PC-9 (cell line): Measurements from ENCODE around the gene CNTNAP2.

Experiments
- EZH2 ChIP-seq: fragments of 200-600 bp; sonication (generic); IDR thresholded peaks from 2 replicates; pipeline ENCODE4 v1.8.0; 2017; ENCODE audit warnings: antibody characterized with exemption, low read depth
- TF ChIP-seq, protein P1 (sequence below): fragments of 200-600 bp; sonication (generic); conservative IDR thresholded peaks from 2 replicates; pipeline ENCODE4 v1.6.1; 2017; ENCODE audit warnings: mixed run types, antibody characterized with exemption, mild to moderate bottlenecking, moderate library complexity

DNA sequence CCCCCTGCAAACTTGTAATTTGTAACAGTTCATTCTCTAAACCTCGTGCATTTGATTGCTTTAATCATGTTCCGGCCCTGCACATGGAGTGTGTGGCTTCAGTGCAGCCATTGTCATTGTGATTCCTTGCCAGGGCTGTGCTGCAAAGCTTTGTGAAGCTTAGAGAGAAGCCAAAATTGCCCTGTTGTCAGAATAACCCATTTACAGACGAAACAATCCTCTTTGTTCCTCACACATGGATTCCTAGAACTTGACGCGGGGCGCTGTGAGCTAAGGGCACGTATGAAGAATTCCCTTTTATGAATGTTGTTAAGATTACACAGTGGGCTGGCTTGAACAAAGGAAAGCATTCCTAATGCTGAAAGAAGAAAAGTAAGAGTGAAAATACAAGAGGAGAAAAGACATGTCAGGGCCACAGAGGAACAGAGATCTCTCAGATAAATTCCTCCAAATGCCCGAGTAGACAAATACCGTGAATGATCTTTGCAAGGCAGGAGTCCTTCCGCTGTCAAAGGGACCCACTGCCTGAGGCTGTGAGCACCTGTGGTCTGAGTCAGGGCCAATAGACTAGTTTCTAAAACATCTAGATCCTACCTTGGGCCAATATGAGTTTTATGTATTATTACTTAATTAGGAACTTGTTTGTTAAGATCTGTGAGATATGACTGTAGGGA, 2268.5 kb downstream of the CNTNAP2 start:
- TF ChIP-seq, protein P1, sequence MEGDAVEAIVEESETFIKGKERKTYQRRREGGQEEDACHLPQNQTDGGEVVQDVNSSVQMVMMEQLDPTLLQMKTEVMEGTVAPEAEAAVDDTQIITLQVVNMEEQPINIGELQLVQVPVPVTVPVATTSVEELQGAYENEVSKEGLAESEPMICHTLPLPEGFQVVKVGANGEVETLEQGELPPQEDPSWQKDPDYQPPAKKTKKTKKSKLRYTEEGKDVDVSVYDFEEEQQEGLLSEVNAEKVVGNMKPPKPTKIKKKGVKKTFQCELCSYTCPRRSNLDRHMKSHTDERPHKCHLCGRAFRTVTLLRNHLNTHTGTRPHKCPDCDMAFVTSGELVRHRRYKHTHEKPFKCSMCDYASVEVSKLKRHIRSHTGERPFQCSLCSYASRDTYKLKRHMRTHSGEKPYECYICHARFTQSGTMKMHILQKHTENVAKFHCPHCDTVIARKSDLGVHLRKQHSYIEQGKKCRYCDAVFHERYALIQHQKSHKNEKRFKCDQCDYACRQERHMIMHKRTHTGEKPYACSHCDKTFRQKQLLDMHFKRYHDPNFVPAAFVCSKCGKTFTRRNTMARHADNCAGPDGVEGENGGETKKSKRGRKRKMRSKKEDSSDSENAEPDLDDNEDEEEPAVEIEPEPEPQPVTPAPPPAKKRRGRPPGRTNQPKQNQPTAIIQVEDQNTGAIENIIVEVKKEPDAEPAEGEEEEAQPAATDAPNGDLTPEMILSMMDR = no peak
- no peak for TF ChIP-seq EZH2
